Mesothelial cell of epicardium (in vitro differentiated cells): ENCODE data around the gene VEGFB. TPM values are rescaled to one million over a fixed set of nuclear protein-coding genes. Genes with fewer than 3 reads are reported as not detected.

ENCODE experiments used
- DNase-seq, 2 experiments: peaks; one replicate each; pipeline ENCODE4 v3.0.0; 2021; ENCODE audit warnings: low spot score in 2 of 2; ENCODE audit not compliant: unreplicated experiment in 2 of 2
- H3K27ac Mint-ChIP-seq: 2 replicates; pipeline ENCODE4 v1.8.0; 2021; ENCODE audit warnings: mixed read lengths
- H3K27me3 Mint-ChIP-seq: 2 replicates; pipeline ENCODE4 v1.8.0; 2021; ENCODE audit warnings: low read depth, mixed read lengths
- H3K36me3 Mint-ChIP-seq: 2 replicates; pipeline ENCODE4 v1.8.0; 2021; ENCODE audit warnings: mixed read lengths
- H3K4me1 Mint-ChIP-seq: 2 replicates; pipeline ENCODE4 v1.8.0; 2021; ENCODE audit warnings: mixed read lengths
- H3K4me3 Mint-ChIP-seq: 2 replicates; pipeline ENCODE4 v1.8.0; 2021; ENCODE audit warnings: mild to moderate bottlenecking, moderate library complexity, mixed read lengths
- H3K9me3 Mint-ChIP-seq: 2 replicates; pipeline ENCODE4 v1.8.0; 2021; ENCODE audit warnings: mixed read lengths
- total RNA-seq: library from RNA; stranded (reverse); gene quantifications from 3 replicates; pipeline ENCODE4 v1.2.1, GENCODE V29; 2021
- TF ChIP-seq, protein P1 (sequence below): fragments of 200-600 bp; sonication (generic); IDR thresholded peaks from one replicate; pipeline ENCODE4 v1.5.0; 2021; ENCODE audit warnings: antibody characterized with exemption; ENCODE audit not compliant: unreplicated experiment

The VEGFB gene
- total RNA-seq, 1 donor from 2014 or later, result 83.2 TPM

DNA sequence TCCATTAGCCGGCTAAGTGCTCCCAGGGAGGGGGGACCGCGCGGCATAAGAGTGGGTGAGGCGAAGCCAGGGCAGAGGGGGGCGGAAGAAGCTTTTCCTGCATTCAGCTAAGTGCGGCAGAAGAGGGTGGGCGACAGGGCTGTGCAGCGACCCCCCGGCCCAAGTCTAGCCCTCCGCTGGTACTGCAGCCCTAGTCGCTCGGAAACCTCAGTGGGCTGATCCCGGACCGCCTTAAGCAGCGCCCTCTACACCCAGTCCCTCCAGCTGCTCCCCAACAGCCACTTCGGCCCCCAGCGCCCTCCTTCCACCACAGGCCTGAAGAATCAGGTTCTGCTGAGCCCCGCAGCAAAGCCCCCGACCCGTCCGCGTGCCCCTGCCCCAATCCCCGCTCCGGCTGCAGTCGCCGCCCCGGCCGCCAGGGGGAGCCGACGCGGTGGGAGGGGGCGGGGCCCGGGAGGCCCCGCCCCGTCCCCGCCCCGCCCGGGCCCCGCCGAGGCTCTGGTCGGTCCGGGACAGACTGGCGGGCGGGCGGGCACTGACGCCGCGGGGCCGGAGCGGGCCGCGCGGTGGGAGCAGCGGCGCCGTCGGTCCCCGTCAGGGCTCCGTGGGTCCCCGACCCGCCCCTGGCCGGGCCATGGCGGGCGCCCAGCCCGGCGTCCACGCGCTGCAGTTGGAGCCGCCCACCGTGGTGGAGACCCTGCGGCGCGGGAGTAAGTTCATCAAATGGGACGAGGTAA, 16.8 kb downstream of the VEGFB start, which contains the start of gene PLCB3:
PLCB3 (plus strand) TSS at position 515 of the 737 bp plus-strand sequence; CDS start at position 635, 120 bp downstream.
- Mint-ChIP-seq H3K27ac (peak within 1 kb of the TSS; percentile 73), H3K36me3 (no peaks in the 10 kb centered on the region), H3K9me3 (no peaks in the 10 kb centered on the region), H3K27me3 (no peaks in the 10 kb centered on the region), H3K4me1 (peaks cover 16% of the 10 kb centered on the region), H3K4me3 (peak within 1 kb of the TSS; percentile 83)
- DNase-seq, result peak in 1 of 2 experiments; percentile 77
- TF ChIP-seq, protein P1, sequence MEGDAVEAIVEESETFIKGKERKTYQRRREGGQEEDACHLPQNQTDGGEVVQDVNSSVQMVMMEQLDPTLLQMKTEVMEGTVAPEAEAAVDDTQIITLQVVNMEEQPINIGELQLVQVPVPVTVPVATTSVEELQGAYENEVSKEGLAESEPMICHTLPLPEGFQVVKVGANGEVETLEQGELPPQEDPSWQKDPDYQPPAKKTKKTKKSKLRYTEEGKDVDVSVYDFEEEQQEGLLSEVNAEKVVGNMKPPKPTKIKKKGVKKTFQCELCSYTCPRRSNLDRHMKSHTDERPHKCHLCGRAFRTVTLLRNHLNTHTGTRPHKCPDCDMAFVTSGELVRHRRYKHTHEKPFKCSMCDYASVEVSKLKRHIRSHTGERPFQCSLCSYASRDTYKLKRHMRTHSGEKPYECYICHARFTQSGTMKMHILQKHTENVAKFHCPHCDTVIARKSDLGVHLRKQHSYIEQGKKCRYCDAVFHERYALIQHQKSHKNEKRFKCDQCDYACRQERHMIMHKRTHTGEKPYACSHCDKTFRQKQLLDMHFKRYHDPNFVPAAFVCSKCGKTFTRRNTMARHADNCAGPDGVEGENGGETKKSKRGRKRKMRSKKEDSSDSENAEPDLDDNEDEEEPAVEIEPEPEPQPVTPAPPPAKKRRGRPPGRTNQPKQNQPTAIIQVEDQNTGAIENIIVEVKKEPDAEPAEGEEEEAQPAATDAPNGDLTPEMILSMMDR, result peak; percentile 85

GRCh38 chr11:64251753-64252002, 17.3 kb downstream of the VEGFB start:
- Mint-ChIP-seq H3K27me3 (no peaks in the 10 kb centered on the region), H3K27ac (peak overlapping the region; percentile 73), H3K4me3 (peak overlapping the region; percentile 83), H3K9me3 (no peaks in the 10 kb centered on the region), H3K36me3 (no peaks in the 10 kb centered on the region), H3K4me1 (peaks cover 16% of the 10 kb centered on the region)
- TF ChIP-seq, protein P1, result no peak
- DNase-seq, result no peak

GRCh38 chr11:64252003-64252872, 17.9 kb downstream of the VEGFB start:
- H3K4me3 Mint-ChIP-seq, result peak overlapping the region; percentile 83
- no peaks in the 10 kb centered on the region for H3K27me3 Mint-ChIP-seq
- peaks cover 14% of the 10 kb centered on the region for H3K4me1 Mint-ChIP-seq
- no peaks in the 10 kb centered on the region for H3K9me3 Mint-ChIP-seq
- peak in 1 of 2 experiments; percentile 56 for DNase-seq
- TF ChIP-seq, protein P1, result no peak
- no peaks in the 10 kb centered on the region for H3K36me3 Mint-ChIP-seq
- H3K27ac Mint-ChIP-seq, result peak overlapping the region; percentile 73

DNA sequence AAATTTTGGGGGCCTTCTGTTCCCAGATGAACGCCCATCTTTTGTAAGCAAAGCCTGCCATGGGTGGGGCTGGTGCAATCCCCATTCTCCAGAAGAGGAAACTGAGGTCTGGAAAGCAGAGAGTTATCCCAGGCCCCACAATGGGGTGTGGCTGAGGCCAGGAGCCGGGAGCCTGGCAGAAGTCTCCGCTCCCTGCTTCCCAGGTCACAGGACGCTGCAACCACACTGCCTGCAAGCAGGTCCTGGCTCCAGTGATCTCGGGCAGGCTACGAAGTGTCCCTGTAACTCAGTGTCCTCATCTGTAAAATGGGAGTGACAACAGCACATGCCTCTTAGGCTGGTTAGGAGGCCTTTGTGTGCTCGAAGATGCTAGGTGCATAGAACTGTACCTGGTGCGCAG, 18.7 kb downstream of the VEGFB start:
- H3K27ac Mint-ChIP-seq, result no peak overlapping the region
- peak overlapping the region; percentile 83 for H3K4me3 Mint-ChIP-seq
- H3K27me3 Mint-ChIP-seq, result no peaks in the 10 kb centered on the region
- H3K9me3 Mint-ChIP-seq, result no peaks in the 10 kb centered on the region
- TF ChIP-seq, protein P1, result no peak
- peaks cover 1% of the 10 kb centered on the region for H3K36me3 Mint-ChIP-seq
- no peak for DNase-seq
- H3K4me1 Mint-ChIP-seq, result peaks cover 10% of the 10 kb centered on the region

- Mint-ChIP-seq H3K4me3 (peak overlapping the region; percentile 83), H3K4me1 (peaks cover 10% of the 10 kb centered on the region)
These were observed 19.1 kb downstream of the VEGFB start for GRCh38 chr11:64253481-64253880.

More at GRCh38 chr11:64253481-64253880, 19.1 kb downstream of the VEGFB start:
- Mint-ChIP-seq H3K36me3 (peaks cover 2% of the 10 kb centered on the region), H3K9me3 (no peaks in the 10 kb centered on the region), H3K27me3 (no peaks in the 10 kb centered on the region), H3K27ac (peak overlapping the region; percentile 1)
- DNase-seq, result no peak
- TF ChIP-seq, protein P1, result no peak
